MM.1S (cell line): Measurements from ENCODE around the gene CIAO1.

Source experiments
- EZH2 ChIP-seq: fragments of 300-600 bp; sonication (generic); optimal IDR thresholded peaks from 2 replicates; pipeline ENCODE3; 2017; ENCODE audit warnings: low read depth, mild to moderate bottlenecking, antibody characterized with exemption, low read length, mixed read lengths
- EZH2phosphoT487 ChIP-seq: fragments of 300-600 bp; sonication (generic); IDR thresholded peaks from 2 replicates; pipeline ENCODE4 v1.6.1; 2018; ENCODE audit warnings: antibody characterized with exemption, low read length
- TF ChIP-seq, protein P1 (sequence below): fragments of 300-600 bp; sonication (generic); IDR thresholded peaks from 2 replicates; pipeline ENCODE4 v1.5.1; 2016; ENCODE audit warnings: antibody characterized with exemption, low read length, mixed read lengths

GRCh38 chr2:96241900-96242611 is 24.0 kb upstream of the CIAO1 start:
- TF ChIP-seq, protein P1, sequence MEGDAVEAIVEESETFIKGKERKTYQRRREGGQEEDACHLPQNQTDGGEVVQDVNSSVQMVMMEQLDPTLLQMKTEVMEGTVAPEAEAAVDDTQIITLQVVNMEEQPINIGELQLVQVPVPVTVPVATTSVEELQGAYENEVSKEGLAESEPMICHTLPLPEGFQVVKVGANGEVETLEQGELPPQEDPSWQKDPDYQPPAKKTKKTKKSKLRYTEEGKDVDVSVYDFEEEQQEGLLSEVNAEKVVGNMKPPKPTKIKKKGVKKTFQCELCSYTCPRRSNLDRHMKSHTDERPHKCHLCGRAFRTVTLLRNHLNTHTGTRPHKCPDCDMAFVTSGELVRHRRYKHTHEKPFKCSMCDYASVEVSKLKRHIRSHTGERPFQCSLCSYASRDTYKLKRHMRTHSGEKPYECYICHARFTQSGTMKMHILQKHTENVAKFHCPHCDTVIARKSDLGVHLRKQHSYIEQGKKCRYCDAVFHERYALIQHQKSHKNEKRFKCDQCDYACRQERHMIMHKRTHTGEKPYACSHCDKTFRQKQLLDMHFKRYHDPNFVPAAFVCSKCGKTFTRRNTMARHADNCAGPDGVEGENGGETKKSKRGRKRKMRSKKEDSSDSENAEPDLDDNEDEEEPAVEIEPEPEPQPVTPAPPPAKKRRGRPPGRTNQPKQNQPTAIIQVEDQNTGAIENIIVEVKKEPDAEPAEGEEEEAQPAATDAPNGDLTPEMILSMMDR, result no peak
- TF ChIP-seq EZH2, result no peak
- no peak for TF ChIP-seq EZH2phosphoT487
